ENCODE data around the gene OGFOD3.

DNA sequence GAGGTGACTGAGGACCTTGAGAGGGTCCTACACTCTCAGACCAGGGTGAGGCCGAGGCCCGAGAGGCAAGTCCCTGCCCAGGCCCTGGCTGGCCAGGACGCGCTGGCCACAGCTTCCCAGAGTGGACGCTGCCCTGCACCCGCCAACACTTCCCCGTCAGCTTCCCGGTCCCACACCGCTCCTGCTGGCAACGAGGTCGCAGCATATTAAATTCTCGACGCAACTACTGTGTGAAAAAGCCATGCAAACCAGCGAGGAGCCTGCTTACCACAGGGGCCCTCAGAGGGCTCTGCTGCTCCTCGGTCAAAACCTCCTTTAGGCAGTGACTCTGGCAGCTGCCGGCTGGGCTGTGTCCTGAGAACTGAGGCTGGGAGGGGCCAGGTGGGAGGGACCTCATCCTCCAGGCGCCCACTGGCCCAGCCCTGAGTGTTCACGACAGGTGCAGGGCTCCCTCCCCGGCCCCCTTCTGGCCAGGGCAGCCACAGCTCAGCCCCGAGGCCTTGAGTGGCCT is 61.5 kb downstream of the OGFOD3 start:
- TF ChIP-seq, protein P1, sequence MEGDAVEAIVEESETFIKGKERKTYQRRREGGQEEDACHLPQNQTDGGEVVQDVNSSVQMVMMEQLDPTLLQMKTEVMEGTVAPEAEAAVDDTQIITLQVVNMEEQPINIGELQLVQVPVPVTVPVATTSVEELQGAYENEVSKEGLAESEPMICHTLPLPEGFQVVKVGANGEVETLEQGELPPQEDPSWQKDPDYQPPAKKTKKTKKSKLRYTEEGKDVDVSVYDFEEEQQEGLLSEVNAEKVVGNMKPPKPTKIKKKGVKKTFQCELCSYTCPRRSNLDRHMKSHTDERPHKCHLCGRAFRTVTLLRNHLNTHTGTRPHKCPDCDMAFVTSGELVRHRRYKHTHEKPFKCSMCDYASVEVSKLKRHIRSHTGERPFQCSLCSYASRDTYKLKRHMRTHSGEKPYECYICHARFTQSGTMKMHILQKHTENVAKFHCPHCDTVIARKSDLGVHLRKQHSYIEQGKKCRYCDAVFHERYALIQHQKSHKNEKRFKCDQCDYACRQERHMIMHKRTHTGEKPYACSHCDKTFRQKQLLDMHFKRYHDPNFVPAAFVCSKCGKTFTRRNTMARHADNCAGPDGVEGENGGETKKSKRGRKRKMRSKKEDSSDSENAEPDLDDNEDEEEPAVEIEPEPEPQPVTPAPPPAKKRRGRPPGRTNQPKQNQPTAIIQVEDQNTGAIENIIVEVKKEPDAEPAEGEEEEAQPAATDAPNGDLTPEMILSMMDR (IDR thresholded peaks at IDR 0.05) = no peak
- no peak for TF ChIP-seq ZFX (IDR thresholded peaks at IDR 0.05; ENCODE audit: borderline replicate concordance)

Measured in 22Rv1 (cell line).